ENCODE measurements around the gene GRM7. TPM values are rescaled to one million over a fixed set of nuclear protein-coding genes. Genes with fewer than 3 reads are reported as not detected.

The GRM7 gene
- total RNA-seq, 4 donors from 2014 or later = 0.29 to 15.8 (median 0.67) TPM

GRCh38 chr3:7461202-7461825 lies 600.4 kb downstream of the GRM7 start:
- Histone ChIP-seq H3K27ac (no peak overlapping the region), H3K9me3 (no peaks in the 10 kb centered on the region), H3K36me3 (no peaks in the 10 kb centered on the region), H3K4me1 (no peaks in the 10 kb centered on the region), H3K27me3 (no peaks in the 10 kb centered on the region), H3K4me3 (no peak overlapping the region)
- TF ChIP-seq POLR2A (IDR thresholded peaks at IDR 0.05) = no peak
- no peak for TF ChIP-seq CTCF (IDR thresholded peaks at IDR 0.05)
- DNase-seq = no peak
- intact Hi-C loops (cut with DNase I; ENCODE audit: low total_unique reads) = no loop called here

GRCh38 chr3:7469866-7470265 lies 609.0 kb downstream of the GRM7 start:
- TF ChIP-seq CTCF (IDR thresholded peaks at IDR 0.05) = no peak
- no peak for TF ChIP-seq POLR2A (IDR thresholded peaks at IDR 0.05)
- intact Hi-C loops (cut with DNase I; ENCODE audit: low total_unique reads) = no loop called here
- DNase-seq = no peak

GRCh38 chr3:7484636-7485035 lies 623.7 kb downstream of the GRM7 start:
- Histone ChIP-seq H3K4me3 (no peak overlapping the region), H3K27ac (no peak overlapping the region), H3K9me3 (no peaks in the 10 kb centered on the region), H3K36me3 (no peaks in the 10 kb centered on the region), H3K4me1 (no peaks in the 10 kb centered on the region), H3K27me3 (no peaks in the 10 kb centered on the region)
- no peak for TF ChIP-seq CTCF (IDR thresholded peaks at IDR 0.05)
- intact Hi-C loops (cut with DNase I; ENCODE audit: low total_unique reads) = no loop called here
- DNase-seq = no peak

More at GRCh38 chr3:7469866-7470265, 609.0 kb downstream of the GRM7 start:
- no peaks in the 10 kb centered on the region for H3K9me3 ChIP-seq
- H3K4me3 ChIP-seq = no peak overlapping the region
- H3K4me1 ChIP-seq = no peaks in the 10 kb centered on the region
- no peaks in the 10 kb centered on the region for H3K36me3 ChIP-seq
- H3K27ac ChIP-seq = no peak overlapping the region
- H3K27me3 ChIP-seq = no peaks in the 10 kb centered on the region

DNA sequence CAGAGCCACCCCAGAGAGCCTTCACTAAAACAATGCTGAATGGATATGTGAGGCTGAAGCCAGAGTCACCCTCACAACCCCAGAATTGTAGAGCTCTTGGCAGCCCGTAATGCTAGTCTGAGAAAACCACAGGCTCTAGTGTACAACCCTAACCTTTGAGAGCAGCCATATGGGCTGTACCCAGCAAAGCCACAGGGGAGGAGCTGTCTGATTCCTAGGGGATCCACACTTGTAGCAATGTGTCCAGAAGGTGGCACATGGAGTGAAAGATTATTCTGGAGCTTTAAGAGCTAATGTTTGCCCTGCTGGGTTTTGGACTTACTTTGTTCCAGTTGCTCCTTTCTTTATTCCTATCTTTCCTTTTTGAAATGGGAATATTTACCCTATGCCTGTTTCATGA lies 626.8 kb downstream of the GRM7 start:
- no peak for TF ChIP-seq CTCF (IDR thresholded peaks at IDR 0.05)
- no peak for TF ChIP-seq POLR2A (IDR thresholded peaks at IDR 0.05)
- no peaks in the 10 kb centered on the region for H3K9me3 ChIP-seq
- H3K27ac ChIP-seq = no peak overlapping the region
- no peak overlapping the region for H3K4me3 ChIP-seq
- no peaks in the 10 kb centered on the region for H3K27me3 ChIP-seq
- DNase-seq = no peak
- no peaks in the 10 kb centered on the region for H3K36me3 ChIP-seq
- intact Hi-C loops (cut with DNase I; ENCODE audit: low total_unique reads) = no loop called here
- no peaks in the 10 kb centered on the region for H3K4me1 ChIP-seq

DNA sequence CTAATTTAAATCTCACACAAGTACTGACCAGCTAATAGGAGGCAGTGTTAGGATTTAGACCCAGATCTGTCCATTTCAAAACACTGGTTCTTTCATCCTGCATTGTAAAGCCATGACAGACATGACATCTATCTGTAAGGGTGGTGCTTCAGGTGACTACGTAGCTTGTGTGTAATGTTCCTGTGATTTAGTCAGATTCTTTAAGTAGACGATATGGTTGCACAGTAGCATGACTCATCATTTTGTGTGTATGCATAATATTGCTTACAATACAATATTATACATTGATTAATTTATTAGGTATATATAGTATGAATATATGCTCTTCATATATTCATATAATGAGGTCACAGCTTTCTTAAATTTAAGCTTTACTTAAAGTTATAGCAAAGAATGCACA lies 628.5 kb downstream of the GRM7 start:
- H3K9me3 ChIP-seq = no peaks in the 10 kb centered on the region
- TF ChIP-seq POLR2A (IDR thresholded peaks at IDR 0.05) = no peak
- TF ChIP-seq CTCF (IDR thresholded peaks at IDR 0.05) = no peak
- H3K27ac ChIP-seq = no peak overlapping the region
- H3K4me3 ChIP-seq = no peak overlapping the region
- no peaks in the 10 kb centered on the region for H3K27me3 ChIP-seq
- DNase-seq = no peak
- intact Hi-C loops (cut with DNase I; ENCODE audit: low total_unique reads) = no loop called here
- H3K36me3 ChIP-seq = no peaks in the 10 kb centered on the region
- no peaks in the 10 kb centered on the region for H3K4me1 ChIP-seq
